Endothelial cell of umbilical vein (primary cell): ENCODE measurements around the gene RASAL1. TPM values are rescaled to one million over a fixed set of nuclear protein-coding genes. Genes with fewer than 3 reads are reported as not detected.

Experiments
- BruUV-seq: library from RNA; stranded (reverse); fragments of 400-500 nt; replicated peaks from 2 replicates; lab custom pipeline; 2021; lab: Mats Ljungman, UMichigan
- CTCF ChIA-PET: fragments of 300-600, 350-600 bp; sonication (Branson Sonifier 250); formaldehyde crosslinking; loops from one replicate; lab custom pipeline; 2021; ENCODE audit warnings: antibody characterized with exemption, inconsistent platforms; lab: Charles Lee
- POLR2A ChIA-PET: fragments of 300-600, 350-600 bp; sonication (Branson Sonifier 250); formaldehyde crosslinking; loops from one replicate; lab custom pipeline; 2021; ENCODE audit warnings: antibody characterized with exemption, inconsistent platforms; lab: Charles Lee
- DNase-seq: peaks from one replicate; pipeline ENCODE4 v3.0.0-alpha.2; 2011; ENCODE audit warnings: low read depth, low spot score
- FAIRE-seq: peaks from 2 replicates; lab custom pipeline; 2011; peaks lifted over from hg19 to GRCh38; lab: Jason Lieb, UNC
- H2AFZ ChIP-seq: 2 replicates; pipeline ENCODE4 v1.6.0; 2012; ENCODE audit warnings: low read depth, low read length, control low read depth, inconsistent platforms
- H3K27ac ChIP-seq: 2 replicates; pipeline ENCODE4 v1.5.1; 2011; ENCODE audit warnings: low read depth, mild to moderate bottlenecking, control low read depth, low read length, moderate library complexity; ENCODE audit not compliant: insufficient read depth
- H3K27me3 ChIP-seq, 2 experiments: 2 replicates each; pipeline versions ENCODE4 v1.6.0 to v1.6.1; 2011; ENCODE audit warnings: low read length in 2 of 2, mixed read lengths in 1 of 2; ENCODE audit not compliant: control insufficient read depth in 2 of 2, insufficient read depth in 2 of 2
- H3K36me3 ChIP-seq, 2 experiments: 2 replicates in 1 of 2; 3 replicates in 1 of 2; pipeline ENCODE4 v1.5.1; 2011; ENCODE audit warnings: low read length in 2 of 2, mild to moderate bottlenecking in 1 of 2, moderate library complexity in 1 of 2; ENCODE audit not compliant: control insufficient read depth in 2 of 2, insufficient read depth in 2 of 2; ENCODE audit errors: extremely low read depth in 1 of 2
- H3K4me1 ChIP-seq: 3 replicates; pipeline ENCODE4 v1.5.1; 2011; ENCODE audit warnings: mild to moderate bottlenecking, low read length; ENCODE audit not compliant: control insufficient read depth, insufficient read depth; ENCODE audit errors: extremely low read depth
- H3K4me2 ChIP-seq: 2 replicates; pipeline ENCODE4 v1.6.1; 2011; ENCODE audit warnings: low read length, control low read depth, mixed read lengths; ENCODE audit not compliant: insufficient read depth
- H3K4me3 ChIP-seq, 3 experiments: fragments of 200-600 bp in 1 of 3; sonication (generic), shearing (Covaris generic) in 1 of 3; replicated peaks in 1 of 3; 2 replicates each; pipeline ENCODE4 v1.5.1; 2011 to 2016; ENCODE audit warnings: control low read depth in 3 of 3, low read length in 3 of 3, mild to moderate bottlenecking in 2 of 3, inconsistent platforms in 1 of 3, low read depth in 1 of 3, moderate library complexity in 1 of 3; ENCODE audit not compliant: insufficient read depth in 1 of 3
- H3K79me2 ChIP-seq: 2 replicates; pipeline ENCODE4 v1.6.0; 2012; ENCODE audit warnings: low read length, inconsistent platforms; ENCODE audit not compliant: control insufficient read depth, insufficient read depth
- H3K9ac ChIP-seq: replicated peaks from 2 replicates; pipeline ENCODE3; 2011; ENCODE audit warnings: low read length, control low read depth; ENCODE audit not compliant: insufficient read depth; ENCODE audit errors: extremely low read depth
- H3K9me1 ChIP-seq: replicated peaks from 3 replicates; pipeline ENCODE4 v1.6.0; 2011; ENCODE audit warnings: mild to moderate bottlenecking, low read length; ENCODE audit not compliant: control insufficient read depth, insufficient read depth; ENCODE audit errors: extremely low read depth
- H3K9me3 ChIP-seq: replicated peaks from 2 replicates; pipeline ENCODE4 v1.5.1; 2012; ENCODE audit warnings: low read length, inconsistent platforms; ENCODE audit not compliant: control insufficient read depth, insufficient read depth
- H4K20me1 ChIP-seq: replicated peaks from 2 replicates; pipeline ENCODE3; 2011; ENCODE audit warnings: mild to moderate bottlenecking, low read length; ENCODE audit not compliant: control insufficient read depth, insufficient read depth; ENCODE audit errors: extremely low read depth
- CTCF ChIP-seq, 2 donors: IDR thresholded peaks; 1 replicate in 1 of 2; 2 replicates in 1 of 2; pipeline ENCODE4 v1.5.1; 2011; ENCODE audit warnings: low read length in 2 of 2, mild to moderate bottlenecking in 2 of 2, moderate library complexity in 2 of 2, control low read depth in 1 of 2, inconsistent platforms in 1 of 2, low read depth in 1 of 2; ENCODE audit not compliant: insufficient read depth in 1 of 2; ENCODE audit errors: extremely low read depth in 1 of 2
- EZH2 ChIP-seq: IDR thresholded peaks from 2 replicates; pipeline ENCODE4 v1.6.1; 2012; ENCODE audit warnings: borderline replicate concordance, low read depth, mild to moderate bottlenecking, moderate library complexity, low read length, inconsistent platforms; ENCODE audit not compliant: severe bottlenecking
- FOS ChIP-seq: IDR thresholded peaks from 2 replicates; pipeline ENCODE4 v1.6.1; 2011; ENCODE audit warnings: mild to moderate bottlenecking, low read length, moderate library complexity, borderline replicate concordance; ENCODE audit not compliant: insufficient read depth
- GATA2 ChIP-seq: IDR thresholded peaks from 2 replicates; pipeline ENCODE4 v1.7.0; 2011; ENCODE audit warnings: low read depth, mild to moderate bottlenecking, moderate library complexity, mixed read lengths, low read length; ENCODE audit not compliant: insufficient read length, insufficient read depth
- JUN ChIP-seq: IDR thresholded peaks from 2 replicates; pipeline ENCODE4 v1.6.1; 2011; ENCODE audit warnings: borderline replicate concordance, low read depth; ENCODE audit not compliant: insufficient read length, insufficient read depth
- MYC ChIP-seq: IDR thresholded peaks from one replicate; pipeline ENCODE4 v1.6.1; 2011; ENCODE audit warnings: mild to moderate bottlenecking, low read depth, low read length
- POLR2A ChIP-seq: IDR thresholded peaks from 2 replicates; pipeline ENCODE4 v1.6.1; 2012; ENCODE audit warnings: low read depth, mild to moderate bottlenecking, control low read depth, low read length
- POLR2AphosphoS5 ChIP-seq: IDR thresholded peaks from 2 replicates; pipeline ENCODE4 v1.6.1; 2012; ENCODE audit warnings: low read depth, mild to moderate bottlenecking, control low read depth, low read length, moderate library complexity; ENCODE audit not compliant: insufficient read depth
- dilution Hi-C: fragments of 300-500 bp; cut with MboI; formaldehyde crosslinking; loops from one replicate; pipeline ENCODE4 v1.15.0; 2019; ENCODE audit warnings: low sequenced_read_pairs; ENCODE audit not compliant: extremely low pct_ligation_motif_present
- intact Hi-C: fragments of 100-400 bp; cut with micrococcal nuclease; formaldehyde crosslinking; loops from one replicate; pipeline ENCODE4 v1.10.0; 2022
- polyA plus RNA-seq, 4 experiments: library from polyadenylated mRNA; depleted of rRNA in 3 of 4; stranded (reverse) in 3 of 4; unstranded in 1 of 4; fragments of >200 nt; gene quantifications; 2 replicates each; pipeline versions ENCODE4 v1.2.1 to v1.2.3, GENCODE V29; 2011 to 2012; ENCODE audit warnings: missing spikeins in 1 of 4
- total RNA-seq: library from RNA; stranded (reverse); gene quantifications from 2 replicates; pipeline ENCODE4 v1.2.3, GENCODE V29; 2021
- TF ChIP-seq, protein P1 (sequence below): IDR thresholded peaks from 2 replicates; pipeline ENCODE4 v1.6.1; 2011; ENCODE audit not compliant: insufficient read depth, insufficient read length

Gene RASAL1
- total and polyA plus RNA-seq, 2 donors (not counting 3 experiments of a cell fraction or from before 2014, with no cell fraction given): not detected

DNA sequence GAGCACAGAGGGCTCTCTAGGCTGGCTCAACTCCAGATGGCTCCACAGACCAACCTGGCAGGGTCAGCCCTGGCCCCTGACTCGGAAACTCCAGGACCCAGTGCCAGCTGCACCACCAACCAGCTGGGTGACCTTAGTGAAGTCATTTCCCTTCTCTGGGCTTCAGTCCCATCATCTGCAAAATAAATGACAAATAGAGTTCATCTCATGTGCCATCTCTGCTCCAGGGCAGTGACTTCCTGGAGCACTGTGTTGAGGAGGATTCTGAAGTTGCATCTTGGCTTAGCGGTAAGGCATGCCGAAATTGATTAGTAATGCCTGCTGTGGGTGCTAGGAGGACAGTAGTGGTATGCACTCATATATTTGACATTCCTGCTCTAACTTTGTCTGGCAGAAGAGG lies 47.5 kb downstream of the RASAL1 start:
- H3K9ac ChIP-seq: no peak overlapping the region
- no peaks in the 10 kb centered on the region for H3K4me1 ChIP-seq
- no peak overlapping the region for H3K4me2 ChIP-seq
- DNase-seq (no peak), FAIRE-seq (no peak)
- no peaks in the 10 kb centered on the region for H3K79me2 ChIP-seq
- peaks cover 7 to 8% of the 10 kb centered on the region in 2 experiments for H3K27me3 ChIP-seq
- H3K36me3 ChIP-seq: no peaks in the 10 kb centered on the region
- TF ChIP-seq CTCF (IDR thresholded peaks at IDR 0.05; ENCODE audit: extremely low read depth in 1 of 2, insufficient read depth in 1 of 2, low read depth in 1 of 2, low read length in 2 of 2) (no peak), MYC (no peak), POLR2AphosphoS5 (no peak), GATA2 (no peak), FOS (no peak), EZH2 (no peak), JUN (no peak), POLR2A (no peak)
- TF ChIP-seq, protein P1, sequence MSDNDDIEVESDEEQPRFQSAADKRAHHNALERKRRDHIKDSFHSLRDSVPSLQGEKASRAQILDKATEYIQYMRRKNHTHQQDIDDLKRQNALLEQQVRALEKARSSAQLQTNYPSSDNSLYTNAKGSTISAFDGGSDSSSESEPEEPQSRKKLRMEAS: no peak
- intact Hi-C loops (no loop called here), dilution Hi-C loops (no loop called here)
- ChIA-PET POLR2A (no interaction called here), CTCF (no interaction called here)
- H4K20me1 ChIP-seq: no peaks in the 10 kb centered on the region
- H3K9me3 ChIP-seq: no peaks in the 10 kb centered on the region
- H2AFZ ChIP-seq: no peak overlapping the region
- no peak overlapping the region for H3K4me3 ChIP-seq
- BruUV-seq: no TSS peak
- H3K9me1 ChIP-seq: no peaks in the 10 kb centered on the region
- H3K27ac ChIP-seq: no peak overlapping the region
